CD14-positive monocyte (primary cell): ENCODE data around the gene CHAMP1. TPM values are rescaled to one million over a fixed set of nuclear protein-coding genes. Genes with fewer than 3 reads are reported as not detected.

ENCODE experiments used
- DNase-seq, 3 donors: peaks; one replicate each; pipeline ENCODE4 v3.0.0-alpha.2; 2011 to 2022
- H2AFZ ChIP-seq: 2 replicates; pipeline ENCODE4 v1.6.0; 2012; ENCODE audit warnings: mild to moderate bottlenecking, low read depth, low read length, inconsistent platforms; ENCODE audit not compliant: insufficient read depth, poor library complexity, severe bottlenecking
- H3K27ac ChIP-seq, 2 donors: 1 replicate in 1 of 2; 2 replicates in 1 of 2; pipeline ENCODE4 v1.5.1; 2012 to 2013; ENCODE audit warnings: low read length in 2 of 2, control low read depth in 1 of 2, inconsistent platforms in 1 of 2, low read depth in 1 of 2, mild to moderate bottlenecking in 1 of 2
- H3K27me3 ChIP-seq, 2 donors: one replicate each; pipeline versions ENCODE4 v1.6.0 to v1.6.1; 2011 to 2013; ENCODE audit warnings: low read length in 2 of 2; ENCODE audit not compliant: control insufficient read depth in 2 of 2, insufficient read depth in 2 of 2
- H3K36me3 ChIP-seq, 2 donors: replicated peaks in 1 of 2; 1 replicate in 1 of 2; 2 replicates in 1 of 2; pipeline versions ENCODE4 v1.5.1 to v1.6.1; 2012 to 2013; ENCODE audit warnings: low read length in 2 of 2, control low read depth in 1 of 2, inconsistent platforms in 1 of 2, mild to moderate bottlenecking in 1 of 2; ENCODE audit not compliant: insufficient read depth in 2 of 2, control insufficient read depth in 1 of 2
- H3K4me1 ChIP-seq, 2 donors: 1 replicate in 1 of 2; 2 replicates in 1 of 2; pipeline versions ENCODE4 v1.5.1 to v1.6.1; 2012 to 2013; ENCODE audit warnings: low read length in 2 of 2, control low read depth in 1 of 2, inconsistent platforms in 1 of 2, mild to moderate bottlenecking in 1 of 2, moderate library complexity in 1 of 2; ENCODE audit not compliant: insufficient read depth in 2 of 2, control insufficient read depth in 1 of 2
- H3K4me2 ChIP-seq: replicated peaks from 2 replicates; pipeline ENCODE3; 2012; ENCODE audit warnings: low read length, moderate library complexity, mild to moderate bottlenecking; ENCODE audit not compliant: poor library complexity, severe bottlenecking; ENCODE audit errors: extremely low read depth
- H3K4me3 ChIP-seq, 3 experiments: fragments of 200-600 bp in 1 of 3; sonication (generic) in 1 of 3; replicated peaks in 1 of 3; 1 replicate in 2 of 3; 2 replicates in 1 of 3; pipeline ENCODE4 v1.5.1; 2011 to 2013; ENCODE audit warnings: low read length in 3 of 3, mild to moderate bottlenecking in 3 of 3, control low read depth in 2 of 3, low read depth in 2 of 3, inconsistent platforms in 1 of 3, moderate library complexity in 1 of 3
- H3K79me2 ChIP-seq: 2 replicates; pipeline ENCODE4 v1.6.0; 2012; ENCODE audit warnings: mild to moderate bottlenecking, control low read depth, inconsistent platforms, low read length, moderate library complexity; ENCODE audit not compliant: insufficient read depth
- H3K9ac ChIP-seq: 2 replicates; pipeline ENCODE4 v1.6.0; 2017; ENCODE audit warnings: low read length, mild to moderate bottlenecking; ENCODE audit not compliant: insufficient read depth, poor library complexity, severe bottlenecking
- H3K9me3 ChIP-seq, 2 donors: replicated peaks in 1 of 2; 1 replicate in 1 of 2; 2 replicates in 1 of 2; pipeline versions ENCODE4 v1.5.1 to v1.6.1; 2012 to 2013; ENCODE audit warnings: low read length in 2 of 2, control low read depth in 1 of 2; ENCODE audit not compliant: control insufficient read depth in 1 of 2, insufficient read depth in 1 of 2
- H4K20me1 ChIP-seq: 2 replicates; pipeline ENCODE4 v1.6.0; 2012; ENCODE audit warnings: mild to moderate bottlenecking, low read length, control low read depth, moderate library complexity; ENCODE audit not compliant: insufficient read depth
- H3K27ac Mint-ChIP-seq, 7 donors: one replicate each; pipeline ENCODE4 v1.8.0; 2020; ENCODE audit warnings: mild to moderate bottlenecking in 7 of 7, mixed read lengths in 7 of 7, moderate library complexity in 6 of 7, inconsistent platforms in 2 of 7
- H3K27me3 Mint-ChIP-seq, 3 donors: one replicate each; pipeline ENCODE4 v1.8.0; 2021 to 2022; ENCODE audit warnings: low read depth in 3 of 3, mild to moderate bottlenecking in 3 of 3, mixed read lengths in 3 of 3, moderate library complexity in 3 of 3, inconsistent platforms in 1 of 3
- H3K36me3 Mint-ChIP-seq, 2 donors: one replicate each; pipeline ENCODE4 v1.8.0; 2020; ENCODE audit warnings: mixed read lengths in 2 of 2, inconsistent platforms in 1 of 2, mild to moderate bottlenecking in 1 of 2
- H3K4me1 Mint-ChIP-seq: one replicate; pipeline ENCODE4 v1.8.0; 2020; ENCODE audit warnings: mild to moderate bottlenecking, mixed read lengths
- H3K4me3 Mint-ChIP-seq, 2 donors: one replicate each; pipeline ENCODE4 v1.8.0; 2020; ENCODE audit warnings: mild to moderate bottlenecking in 2 of 2, mixed read lengths in 2 of 2, moderate library complexity in 1 of 2
- H3K9me3 Mint-ChIP-seq, 7 donors: one replicate each; pipeline ENCODE4 v1.8.0; 2020 to 2022; ENCODE audit warnings: mixed read lengths in 7 of 7, mild to moderate bottlenecking in 6 of 7, moderate library complexity in 6 of 7, inconsistent platforms in 2 of 7
- WGBS: methylation state at CpG from one replicate; pipeline ENCODE4 v1.1.5; 2013; ENCODE audit warnings: missing lambda C conversion rate; ENCODE audit not compliant: insufficient coverage; 5-methylcytosine and 5-hydroxymethylcytosine counted together
- intact Hi-C, 2 donors: fragments of 100-400 bp; cut with micrococcal nuclease; formaldehyde crosslinking; loops; one replicate each; pipeline versions ENCODE4 v1.15.0 to v1.15.1; 2023
- polyA plus RNA-seq, 3 donors: library from polyadenylated mRNA; depleted of rRNA in 1 of 3; unstranded in 2 of 3; stranded (reverse) in 1 of 3; fragments of 300-500 nt in 2 of 3; fragments of >200 nt in 1 of 3; fragmentation: Illumina TruSeq in 2 of 3; gene quantifications; 1 replicate in 2 of 3; 2 replicates in 1 of 3; pipeline ENCODE4 v1.2.3, GENCODE V29; 2012 to 2021
- TF ChIP-seq, protein P1 (sequence below): fragments of 200-600 bp; IDR thresholded peaks from one replicate; pipeline ENCODE4 v1.8.0; 2022; ENCODE audit warnings: antibody characterized with exemption, mild to moderate bottlenecking

Gene CHAMP1
- polyA plus RNA-seq, 3 donors, result 8.9 to 12.9 (median 9.2) TPM

DNA sequence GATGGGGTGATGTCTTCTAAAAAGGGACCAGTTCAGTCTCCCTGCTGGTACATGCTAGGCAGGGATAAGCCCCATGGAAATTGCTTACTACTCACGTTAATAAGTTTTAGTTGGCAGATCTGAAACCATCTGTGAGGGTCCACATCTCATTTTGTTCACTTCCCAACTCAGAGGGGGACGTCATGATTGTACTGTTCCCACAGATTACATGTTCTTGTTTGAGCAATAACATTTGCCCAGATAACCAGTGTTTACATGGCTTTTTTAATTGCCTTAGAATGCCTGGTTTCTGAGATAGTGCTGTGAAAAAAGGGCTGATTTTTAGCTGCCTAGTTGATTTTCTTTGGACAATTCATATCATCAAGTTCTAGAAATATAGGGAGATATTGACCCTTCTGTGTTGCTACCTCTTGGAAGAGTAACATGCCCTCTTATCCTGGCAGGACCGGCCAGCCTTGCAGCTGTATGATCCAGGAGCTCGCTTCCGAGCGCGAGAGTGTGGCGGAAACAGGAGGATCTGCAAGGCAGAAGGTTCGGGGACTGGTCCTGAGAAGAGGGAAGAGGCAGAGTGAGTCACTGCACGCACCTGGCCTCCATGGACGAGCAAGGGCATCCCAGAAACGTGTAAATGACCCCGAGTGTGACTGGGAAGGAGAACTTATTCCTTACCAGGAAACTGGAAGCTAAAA, 9.8 kb upstream of the CHAMP1 start:
- Histone ChIP-seq H4K20me1 (no peaks in the 10 kb centered on the region), H3K27ac (no peak overlapping the region), H2AFZ (no peak overlapping the region), H3K4me2 (no peak overlapping the region), H3K9ac (no peak overlapping the region), H3K4me1 (no peaks in the 10 kb centered on the region), H3K36me3 (peaks cover 47 to 67% of the 10 kb centered on the region in 2 donors), H3K79me2 (no peaks in the 10 kb centered on the region), H3K27me3 (no peaks in the 10 kb centered on the region), H3K9me3 (no peaks in the 10 kb centered on the region), H3K4me3 (no peak overlapping the region)
- Mint-ChIP-seq H3K27ac (no peak overlapping the region), H3K36me3 (peaks cover 53 to 69% of the 10 kb centered on the region in 2 donors), H3K4me3 (no peak overlapping the region), H3K9me3 (no peaks in the 10 kb centered on the region), H3K4me1 (no peaks in the 10 kb centered on the region), H3K27me3 (peaks cover 0 to 3% (median 0%) of the 10 kb centered on the region in 3 donors)
- TF ChIP-seq, protein P1, sequence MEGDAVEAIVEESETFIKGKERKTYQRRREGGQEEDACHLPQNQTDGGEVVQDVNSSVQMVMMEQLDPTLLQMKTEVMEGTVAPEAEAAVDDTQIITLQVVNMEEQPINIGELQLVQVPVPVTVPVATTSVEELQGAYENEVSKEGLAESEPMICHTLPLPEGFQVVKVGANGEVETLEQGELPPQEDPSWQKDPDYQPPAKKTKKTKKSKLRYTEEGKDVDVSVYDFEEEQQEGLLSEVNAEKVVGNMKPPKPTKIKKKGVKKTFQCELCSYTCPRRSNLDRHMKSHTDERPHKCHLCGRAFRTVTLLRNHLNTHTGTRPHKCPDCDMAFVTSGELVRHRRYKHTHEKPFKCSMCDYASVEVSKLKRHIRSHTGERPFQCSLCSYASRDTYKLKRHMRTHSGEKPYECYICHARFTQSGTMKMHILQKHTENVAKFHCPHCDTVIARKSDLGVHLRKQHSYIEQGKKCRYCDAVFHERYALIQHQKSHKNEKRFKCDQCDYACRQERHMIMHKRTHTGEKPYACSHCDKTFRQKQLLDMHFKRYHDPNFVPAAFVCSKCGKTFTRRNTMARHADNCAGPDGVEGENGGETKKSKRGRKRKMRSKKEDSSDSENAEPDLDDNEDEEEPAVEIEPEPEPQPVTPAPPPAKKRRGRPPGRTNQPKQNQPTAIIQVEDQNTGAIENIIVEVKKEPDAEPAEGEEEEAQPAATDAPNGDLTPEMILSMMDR, result no peak
- intact Hi-C loops, result no loop called here
- no peak for DNase-seq
- 99% methylated on average over 7 of the region's 13 CpGs for WGBS

DNA sequence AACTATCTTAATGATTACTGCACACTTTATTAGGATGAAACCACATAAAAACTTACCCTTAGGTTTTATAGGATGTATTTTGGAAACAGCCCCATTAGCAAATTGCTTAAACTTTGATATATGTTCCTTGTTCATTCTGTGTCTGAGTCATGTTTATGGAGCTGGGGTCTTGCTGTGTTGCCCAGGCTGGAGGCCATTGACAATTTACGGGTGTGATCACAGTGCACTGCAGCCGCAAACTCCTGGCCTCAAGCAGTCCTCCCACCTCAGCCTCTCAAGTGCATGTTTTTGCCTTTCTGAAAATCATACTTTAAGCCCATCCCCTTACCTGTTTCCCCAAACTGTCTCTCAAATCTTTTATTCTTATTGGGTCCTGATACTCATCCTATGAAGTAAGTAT, 5.2 kb upstream of the CHAMP1 start:
- no peak overlapping the region for H3K4me3 Mint-ChIP-seq
- no peaks in the 10 kb centered on the region for H3K27me3 ChIP-seq
- no peak overlapping the region for H3K4me3 ChIP-seq
- H3K9ac ChIP-seq, result no peak overlapping the region
- no peaks in the 10 kb centered on the region for H3K9me3 Mint-ChIP-seq
- no peak overlapping the region for H2AFZ ChIP-seq
- H3K27ac Mint-ChIP-seq, result no peak overlapping the region
- 93% methylated on average over 2 of the region's 2 CpGs for WGBS
- peaks cover 19 to 25% of the 10 kb centered on the region in 2 donors for H3K36me3 ChIP-seq
- peaks cover 5 to 10% of the 10 kb centered on the region in 2 donors for H3K4me1 ChIP-seq
- no peak overlapping the region for H3K4me2 ChIP-seq
- no peak overlapping the region for H3K27ac ChIP-seq
- H3K27me3 Mint-ChIP-seq, result no peaks in the 10 kb centered on the region
- H3K9me3 ChIP-seq, result no peaks in the 10 kb centered on the region
- H3K36me3 Mint-ChIP-seq, result peaks cover 21 to 26% of the 10 kb centered on the region in 2 donors
- TF ChIP-seq, protein P1, result no peak
- DNase-seq, result no peak
- peaks cover 9% of the 10 kb centered on the region for H3K4me1 Mint-ChIP-seq
- no peaks in the 10 kb centered on the region for H3K79me2 ChIP-seq
- no peaks in the 10 kb centered on the region for H4K20me1 ChIP-seq
- intact Hi-C loops, result no loop called here
